Measurements from ENCODE around the gene KRTAP2-1. TPM values are rescaled to one million over a fixed set of nuclear protein-coding genes. Genes with fewer than 3 reads are reported as not detected.

The KRTAP2-1 gene
- total RNA-seq, 1 experiment from 2014 or later: not detected

- peaks cover 4% of the 10 kb centered on the region for H3K9me3 Mint-ChIP-seq (ENCODE audit: low read depth, unreplicated experiment)
- peak; percentile 45 for DNase-seq
- CTCF ChIA-PET: interaction anchor here (0.6 to 1.7 kb wide), 14 partner anchors 10 to 292 kb away, joined by 3 to 6 read pairs (median 4); partner anchors contain the start of genes KRT23, KRT40 and KRTAP2-3
Observed at GRCh38 chr17:41009301-41009760, 37.8 kb downstream of the KRTAP2-1 start.

GRCh38 chr17:41008811-41009210, 38.3 kb downstream of the KRTAP2-1 start, which contains the start of gene KRTAP3-1:
Gene KRTAP3-1 (minus strand): TSS chr17:41009128. CDS start chr17:41009074, 54 bp downstream.
- no peak for DNase-seq
- CTCF ChIA-PET: interaction anchor here (0.6 to 1.7 kb wide), 10 partner anchors 11 to 292 kb away, joined by 3 to 6 read pairs (median 4); partner anchors contain the start of gene KRT40
- BruUV-seq (replicated peaks): no TSS peak
- Mint-ChIP-seq H3K36me3 (ENCODE audit: insufficient read depth, unreplicated experiment) (no peaks in the 10 kb centered on the region), H3K4me1 (ENCODE audit: low read depth, unreplicated experiment) (peaks cover 50% of the 10 kb centered on the region), H3K4me3 (ENCODE audit: low read depth, unreplicated experiment) (no peak within 1 kb of the TSS), H3K27ac (ENCODE audit: unreplicated experiment) (no peak within 1 kb of the TSS), H3K9me3 (ENCODE audit: low read depth, unreplicated experiment) (peaks cover 4% of the 10 kb centered on the region), H3K27me3 (ENCODE audit: unreplicated experiment) (no peaks in the 10 kb centered on the region)
- intact Hi-C loops (cut with micrococcal nuclease; ENCODE audit: unreplicated experiment): no loop called here
- TF ChIP-seq CTCF (IDR thresholded peaks at IDR 0.05; ENCODE audit: unreplicated experiment): no peak

More at GRCh38 chr17:41009301-41009760, 37.8 kb downstream of the KRTAP2-1 start:
- intact Hi-C loops (cut with micrococcal nuclease; ENCODE audit: unreplicated experiment): no loop called here
- Mint-ChIP-seq H3K36me3 (ENCODE audit: insufficient read depth, unreplicated experiment) (no peaks in the 10 kb centered on the region), H3K27me3 (ENCODE audit: unreplicated experiment) (no peaks in the 10 kb centered on the region), H3K27ac (ENCODE audit: unreplicated experiment) (no peak overlapping the region), H3K4me3 (ENCODE audit: low read depth, unreplicated experiment) (no peak overlapping the region), H3K4me1 (ENCODE audit: low read depth, unreplicated experiment) (peaks cover 44% of the 10 kb centered on the region)
- no TSS peak for BruUV-seq (replicated peaks)
- TF ChIP-seq CTCF (IDR thresholded peaks at IDR 0.05; ENCODE audit: unreplicated experiment): no peak

GRCh38 chr17:41004397-41004796, 42.7 kb downstream of the KRTAP2-1 start:
- no peaks in the 10 kb centered on the region for H3K27me3 Mint-ChIP-seq (ENCODE audit: unreplicated experiment)
- H3K4me1 Mint-ChIP-seq (ENCODE audit: low read depth, unreplicated experiment): peaks cover 46% of the 10 kb centered on the region
- H3K36me3 Mint-ChIP-seq (ENCODE audit: insufficient read depth, unreplicated experiment): no peaks in the 10 kb centered on the region
- CTCF ChIA-PET: interaction anchor here (0.8 to 1.2 kb wide), 2 partner anchors 16 to 92 kb away, joined by 3 to 5 read pairs; no protein-coding TSS in a partner anchor
- no TSS peak for BruUV-seq (replicated peaks)
- H3K4me3 Mint-ChIP-seq (ENCODE audit: low read depth, unreplicated experiment): no peak overlapping the region
- no peak for TF ChIP-seq CTCF (IDR thresholded peaks at IDR 0.05; ENCODE audit: unreplicated experiment)
- no peaks in the 10 kb centered on the region for H3K9me3 Mint-ChIP-seq (ENCODE audit: low read depth, unreplicated experiment)
- DNase-seq: no peak
- intact Hi-C loops (cut with micrococcal nuclease; ENCODE audit: unreplicated experiment): loop anchor here (5.0 kb wide), 1 partner anchor 38 kb away; the partner anchor contains the start of gene KRTAP1-1
- no peak overlapping the region for H3K27ac Mint-ChIP-seq (ENCODE audit: unreplicated experiment)

GRCh38 chr17:41003926-41004325, 43.2 kb downstream of the KRTAP2-1 start:
- CTCF ChIA-PET: interaction anchor here (0.8 to 1.2 kb wide), 2 partner anchors 16 to 91 kb away, joined by 3 to 5 read pairs; no protein-coding TSS in a partner anchor
- no peak for TF ChIP-seq CTCF (IDR thresholded peaks at IDR 0.05; ENCODE audit: unreplicated experiment)
- no peak for DNase-seq
- Mint-ChIP-seq H3K36me3 (ENCODE audit: insufficient read depth, unreplicated experiment) (no peaks in the 10 kb centered on the region), H3K4me1 (ENCODE audit: low read depth, unreplicated experiment) (peaks cover 41% of the 10 kb centered on the region), H3K9me3 (ENCODE audit: low read depth, unreplicated experiment) (no peaks in the 10 kb centered on the region), H3K4me3 (ENCODE audit: low read depth, unreplicated experiment) (no peak overlapping the region), H3K27ac (ENCODE audit: unreplicated experiment) (no peak overlapping the region), H3K27me3 (ENCODE audit: unreplicated experiment) (no peaks in the 10 kb centered on the region)
- intact Hi-C loops (cut with micrococcal nuclease; ENCODE audit: unreplicated experiment): loop anchor here (5.0 kb wide), 1 partner anchor 38 kb away; the partner anchor contains the start of gene KRTAP1-1
- BruUV-seq (replicated peaks): no TSS peak

All from Calu3 (cell line).